PC-3 (cell line): ENCODE results near the gene FRMD4B. TPM values are rescaled to one million over a fixed set of nuclear protein-coding genes. Genes with fewer than 3 reads are reported as not detected.

Experiments
- ATAC-seq: fragments of 200-7000 bp; cut with Tn5 transposase; 2 replicates; pipeline ENCODE4 v1.9.1; 2020; ENCODE audit warnings: mild to moderate bottlenecking, moderate library complexity
- BruUV-seq: library from RNA; stranded (reverse); fragments of 400-500 nt; replicated peaks from 2 replicates; lab custom pipeline; 2021; lab: Mats Ljungman, UMichigan
- CTCF ChIA-PET: fragments of 300-600 bp; sonication (Branson Sonifier 250); formaldehyde crosslinking; loops from one replicate; lab custom pipeline; 2022; ENCODE audit warnings: antibody characterized with exemption; lab: Charles Lee
- POLR2A ChIA-PET: fragments of 300-600 bp; sonication (Branson Sonifier 250); formaldehyde crosslinking; loops from one replicate; lab custom pipeline; 2022; ENCODE audit warnings: antibody characterized with exemption; ENCODE audit not compliant: unreplicated experiment; lab: Charles Lee
- DNase-seq: peaks from one replicate; pipeline ENCODE4 v3.0.0-alpha.2; 2015
- H2AFZ ChIP-seq: fragments of 300-600 bp; sonication (generic); 2 replicates; pipeline ENCODE4 v1.6.0; 2016; ENCODE audit warnings: antibody characterized with exemption, low read length
- H3F3A ChIP-seq: fragments of 300-600 bp; sonication (generic); one replicate; pipeline ENCODE4 v1.6.0; 2017; ENCODE audit warnings: antibody characterized with exemption, low read length, control low read depth, mild to moderate bottlenecking; ENCODE audit not compliant: unreplicated experiment
- H3K27ac ChIP-seq: fragments of 300-600 bp; sonication (generic); 2 replicates; pipeline ENCODE4 v1.5.1; 2016; ENCODE audit warnings: mild to moderate bottlenecking, low read length
- H3K27me3 ChIP-seq: fragments of 300-600 bp; sonication (generic); 2 replicates; pipeline ENCODE4 v1.6.1; 2016; ENCODE audit warnings: low read length, mixed read lengths
- H3K36me3 ChIP-seq: fragments of 300-600 bp; sonication (generic); 2 replicates; pipeline ENCODE4 v1.6.1; 2016; ENCODE audit warnings: low read depth, mixed run types, low read length, mixed read lengths
- H3K4me1 ChIP-seq: fragments of 300-600 bp; sonication (generic); 2 replicates; pipeline ENCODE4 v1.5.1; 2016; ENCODE audit warnings: low read length; ENCODE audit not compliant: insufficient read depth
- H3K4me2 ChIP-seq: fragments of 300-600 bp; sonication (generic); 2 replicates; pipeline ENCODE4 v1.6.0; 2016; ENCODE audit warnings: low read length
- H3K4me3 ChIP-seq: fragments of 300-600 bp; sonication (generic); 2 replicates; pipeline ENCODE4 v1.5.1; 2016; ENCODE audit warnings: mild to moderate bottlenecking, low read length, mixed read lengths
- H3K79me2 ChIP-seq: fragments of 300-600 bp; sonication (generic); 2 replicates; pipeline ENCODE4 v1.6.1; 2017; ENCODE audit warnings: low read length, mixed read lengths
- H3K9ac ChIP-seq: fragments of 300-600 bp; sonication (generic); 2 replicates; pipeline ENCODE4 v1.6.0; 2016; ENCODE audit warnings: mild to moderate bottlenecking, low read length
- H3K9me2 ChIP-seq: fragments of 300-600 bp; sonication (generic); replicated peaks from 2 replicates; pipeline ENCODE4 v1.6.1; 2016; ENCODE audit warnings: mixed run types, low read length, mixed read lengths
- H3K9me3 ChIP-seq: fragments of 300-600 bp; sonication (generic); 2 replicates; pipeline ENCODE4 v1.6.1; 2016; ENCODE audit warnings: low read length, mixed read lengths
- H4K20me1 ChIP-seq: fragments of 300-600 bp; sonication (generic); 2 replicates; pipeline ENCODE4 v1.6.1; 2016; ENCODE audit warnings: low read length, mixed read lengths
- CTCF ChIP-seq: fragments of 300-600 bp; sonication (generic); conservative IDR thresholded peaks from 2 replicates; pipeline ENCODE4 v1.5.1; 2017; ENCODE audit warnings: antibody characterized with exemption, low read depth, mild to moderate bottlenecking, low read length
- EZH2 ChIP-seq: fragments of 300-600 bp; sonication (generic); IDR thresholded peaks from one replicate; pipeline ENCODE4 v1.6.1; 2017; ENCODE audit warnings: antibody characterized with exemption, mild to moderate bottlenecking, low read length; ENCODE audit not compliant: unreplicated experiment
- EZH2phosphoT487 ChIP-seq: fragments of 300-600 bp; sonication (generic); IDR thresholded peaks from 2 replicates; pipeline ENCODE4 v1.6.1; 2018; ENCODE audit warnings: mild to moderate bottlenecking, antibody characterized with exemption, low read length, borderline replicate concordance
- intact Hi-C: fragments of 100-400 bp; cut with micrococcal nuclease; formaldehyde crosslinking; loops from 2 replicates; pipeline ENCODE4 v1.9.0; 2023
- total RNA-seq: library from RNA; depleted of rRNA; stranded (reverse); fragments of >200 nt; gene quantifications from 2 replicates; pipeline ENCODE4 v1.2.3, GENCODE V29; 2014

The FRMD4B gene
- total RNA-seq, 1 experiment from 2014 or later = 5.7 TPM

GRCh38 chr3:69352305-69353087, 33.4 kb downstream of the FRMD4B start:
- TF ChIP-seq EZH2phosphoT487 = no peak
- TF ChIP-seq EZH2 = no peak
- no peaks in the 10 kb centered on the region for H3K79me2 ChIP-seq
- BruUV-seq = no TSS peak
- H3K4me2 ChIP-seq = no peak overlapping the region
- ChIA-PET CTCF (no interaction called here), POLR2A (no interaction called here)
- H3K27ac ChIP-seq = no peak overlapping the region
- H3K9ac ChIP-seq = no peak overlapping the region
- no peak overlapping the region for H2AFZ ChIP-seq
- no peaks in the 10 kb centered on the region for H4K20me1 ChIP-seq
- DNase-seq (no peak), ATAC-seq (no peak)
- no peaks in the 10 kb centered on the region for H3K36me3 ChIP-seq
- no peaks in the 10 kb centered on the region for H3K9me3 ChIP-seq
- intact Hi-C loops = no loop called here
- H3K27me3 ChIP-seq = no peaks in the 10 kb centered on the region
- H3F3A ChIP-seq = no peaks in the 10 kb centered on the region
- no peaks in the 10 kb centered on the region for H3K4me1 ChIP-seq
- no peaks in the 10 kb centered on the region for H3K9me2 ChIP-seq
- no peak overlapping the region for H3K4me3 ChIP-seq

- CTCF ChIA-PET = no interaction called here
- no peaks in the 10 kb centered on the region for H3K27me3 ChIP-seq
- no peak for ATAC-seq
- no peaks in the 10 kb centered on the region for H3K79me2 ChIP-seq
- H3K9me2 ChIP-seq = no peaks in the 10 kb centered on the region
- DNase-seq = no peak
- H3F3A ChIP-seq = no peaks in the 10 kb centered on the region
- TF ChIP-seq CTCF (no peak), EZH2phosphoT487 (no peak), EZH2 (no peak)
- no peak overlapping the region for H3K4me3 ChIP-seq
- no peak overlapping the region for H2AFZ ChIP-seq
- intact Hi-C loops = no loop called here
- H3K27ac ChIP-seq = no peak overlapping the region
- H4K20me1 ChIP-seq = no peaks in the 10 kb centered on the region
- H3K36me3 ChIP-seq = no peaks in the 10 kb centered on the region
- no peak overlapping the region for H3K9ac ChIP-seq
- no peaks in the 10 kb centered on the region for H3K4me1 ChIP-seq
- H3K9me3 ChIP-seq = no peaks in the 10 kb centered on the region
- H3K4me2 ChIP-seq = no peak overlapping the region
- no TSS peak for BruUV-seq
- POLR2A ChIA-PET = no interaction called here
Measured at GRCh38 chr3:69343875-69344274, 42.0 kb downstream of the FRMD4B start.

GRCh38 chr3:69342074-69342473, 43.8 kb downstream of the FRMD4B start:
- no peaks in the 10 kb centered on the region for H3K27me3 ChIP-seq
- ChIA-PET POLR2A (no interaction called here), CTCF (no interaction called here)
- intact Hi-C loops = no loop called here
- no peak overlapping the region for H3K4me2 ChIP-seq
- DNase-seq = no peak
- H3K9me3 ChIP-seq = no peaks in the 10 kb centered on the region
- no peak overlapping the region for H3K4me3 ChIP-seq
- no TSS peak for BruUV-seq
- no peak overlapping the region for H2AFZ ChIP-seq
- H3K9ac ChIP-seq = no peak overlapping the region
- no peaks in the 10 kb centered on the region for H3K36me3 ChIP-seq
- H3K4me1 ChIP-seq = no peaks in the 10 kb centered on the region
- no peak overlapping the region for H3K27ac ChIP-seq
- TF ChIP-seq EZH2phosphoT487 = no peak
- no peak for TF ChIP-seq CTCF
- no peak for TF ChIP-seq EZH2
- H4K20me1 ChIP-seq = no peaks in the 10 kb centered on the region
- H3K79me2 ChIP-seq = no peaks in the 10 kb centered on the region
- no peaks in the 10 kb centered on the region for H3K9me2 ChIP-seq
- ATAC-seq = no peak
- H3F3A ChIP-seq = no peaks in the 10 kb centered on the region
